ENCODE results near the gene GM2A.

DNA sequence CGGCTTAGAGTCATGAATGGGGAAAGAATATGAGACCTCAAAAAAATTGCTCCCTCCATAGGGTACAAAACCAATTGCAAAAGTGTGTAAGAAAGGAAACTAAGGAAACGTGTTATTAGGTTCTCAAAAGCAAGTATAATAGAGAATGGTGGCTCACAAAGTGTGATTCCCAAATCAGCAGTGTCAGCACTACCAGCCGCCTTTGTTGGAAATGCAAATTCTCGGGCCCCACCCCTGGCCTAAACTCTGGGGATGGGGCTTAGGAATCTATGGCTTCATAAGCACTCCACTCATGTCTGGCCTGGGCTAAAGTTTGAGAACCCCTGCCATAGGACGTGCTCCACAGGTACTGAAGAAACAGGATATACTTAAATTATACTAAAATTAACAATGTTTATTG lies 27.5 kb upstream of the GM2A start:
- TF ChIP-seq, protein P1, sequence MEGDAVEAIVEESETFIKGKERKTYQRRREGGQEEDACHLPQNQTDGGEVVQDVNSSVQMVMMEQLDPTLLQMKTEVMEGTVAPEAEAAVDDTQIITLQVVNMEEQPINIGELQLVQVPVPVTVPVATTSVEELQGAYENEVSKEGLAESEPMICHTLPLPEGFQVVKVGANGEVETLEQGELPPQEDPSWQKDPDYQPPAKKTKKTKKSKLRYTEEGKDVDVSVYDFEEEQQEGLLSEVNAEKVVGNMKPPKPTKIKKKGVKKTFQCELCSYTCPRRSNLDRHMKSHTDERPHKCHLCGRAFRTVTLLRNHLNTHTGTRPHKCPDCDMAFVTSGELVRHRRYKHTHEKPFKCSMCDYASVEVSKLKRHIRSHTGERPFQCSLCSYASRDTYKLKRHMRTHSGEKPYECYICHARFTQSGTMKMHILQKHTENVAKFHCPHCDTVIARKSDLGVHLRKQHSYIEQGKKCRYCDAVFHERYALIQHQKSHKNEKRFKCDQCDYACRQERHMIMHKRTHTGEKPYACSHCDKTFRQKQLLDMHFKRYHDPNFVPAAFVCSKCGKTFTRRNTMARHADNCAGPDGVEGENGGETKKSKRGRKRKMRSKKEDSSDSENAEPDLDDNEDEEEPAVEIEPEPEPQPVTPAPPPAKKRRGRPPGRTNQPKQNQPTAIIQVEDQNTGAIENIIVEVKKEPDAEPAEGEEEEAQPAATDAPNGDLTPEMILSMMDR (IDR thresholded peaks at IDR 0.05), result no peak
- TF ChIP-seq POLR2AphosphoS5 (IDR thresholded peaks at IDR 0.05) (no peak), EP300 (IDR thresholded peaks at IDR 0.05) (no peak), POLR2A (IDR thresholded peaks at IDR 0.05) (no peak)
